HepG2 (cell line): ENCODE data around the gene CCDC33. TPM values are rescaled to one million over a fixed set of nuclear protein-coding genes. Genes with fewer than 3 reads are reported as not detected.

ENCODE experiments used
- CREB1 ChIP-seq, 2 experiments: fragments of 450-650 bp in 1 of 2; IDR thresholded peaks; 2 replicates each; pipeline ENCODE4 v1.6.1; 2016 to 2017; ENCODE audit warnings: control low read depth in 1 of 2, mild to moderate bottlenecking in 1 of 2, missing compliant biosample characterization in 1 of 2, missing genetic modification characterization in 1 of 2
- FOXC1 ChIP-seq: sonication (generic); formaldehyde crosslinking; IDR thresholded peaks from 2 replicates; pipeline ENCODE4 v1.8.0; 2022; ENCODE audit warnings: mild to moderate bottlenecking, missing genetic modification reagents, borderline replicate concordance
- KLF16 ChIP-seq, 2 experiments: sonication (generic) in 1 of 2; formaldehyde crosslinking in 1 of 2; IDR thresholded peaks; 2 replicates each; pipeline versions ENCODE4 v1.6.1 to v1.8.0; 2016 to 2023; ENCODE audit warnings: missing genetic modification reagents in 2 of 2, missing compliant biosample characterization in 1 of 2
- RAD51 ChIP-seq: fragments of 450-650 bp; IDR thresholded peaks from 2 replicates; pipeline ENCODE4 v1.6.1; 2016; ENCODE audit warnings: borderline replicate concordance
- RBM39 ChIP-seq: fragments of 200-400 bp; formaldehyde crosslinking; IDR thresholded peaks from one replicate; pipeline ENCODE4 v1.6.1; 2018; ENCODE audit warnings: antibody characterized with exemption, mild to moderate bottlenecking, low read depth, low read length; ENCODE audit not compliant: poor library complexity, severe bottlenecking
- SAP130 ChIP-seq: IDR thresholded peaks from 2 replicates; pipeline ENCODE4 v1.6.1; 2016; ENCODE audit warnings: low read depth
- ZBTB38 ChIP-seq: sonication (generic); formaldehyde crosslinking; IDR thresholded peaks from 2 replicates; pipeline ENCODE4 v1.5.1; 2020; ENCODE audit warnings: mild to moderate bottlenecking, missing genetic modification reagents
- ZKSCAN5 ChIP-seq: sonication (generic); formaldehyde crosslinking; IDR thresholded peaks from 2 replicates; pipeline ENCODE4 v1.5.1; 2020; ENCODE audit warnings: mild to moderate bottlenecking, missing genetic modification reagents
- ZNF121 ChIP-seq: sonication (generic); formaldehyde crosslinking; IDR thresholded peaks from 2 replicates; pipeline ENCODE4 v1.5.0; 2020; ENCODE audit warnings: mild to moderate bottlenecking, missing genetic modification reagents
- ZNF260 ChIP-seq: sonication (generic); formaldehyde crosslinking; IDR thresholded peaks from 2 replicates; pipeline ENCODE4 v1.4.0; 2020; ENCODE audit warnings: missing genetic modification reagents, low read depth, mild to moderate bottlenecking, borderline replicate concordance
- ZNF335 ChIP-seq: sonication (generic); formaldehyde crosslinking; IDR thresholded peaks from 2 replicates; pipeline ENCODE4 v1.4.0; 2020; ENCODE audit warnings: missing genetic modification reagents
- ZNF382 ChIP-seq: sonication (generic); formaldehyde crosslinking; IDR thresholded peaks from 2 replicates; pipeline ENCODE4 v1.5.0; 2020; ENCODE audit warnings: missing genetic modification reagents, mild to moderate bottlenecking, borderline replicate concordance
- ZNF550 ChIP-seq: sonication (generic); formaldehyde crosslinking; IDR thresholded peaks from 2 replicates; pipeline ENCODE4 v1.4.0; 2020; ENCODE audit warnings: mild to moderate bottlenecking, missing genetic modification reagents, borderline replicate concordance
- polyA plus RNA-seq, 8 experiments: library from polyadenylated mRNA; depleted of rRNA in 3 of 8; stranded (reverse) in 7 of 8; unstranded in 1 of 8; fragments of >200 nt; fragmentation: Illumina TruSeq in 4 of 8; extraction: Trizol in 4 of 8; gene quantifications; 2 replicates each; pipeline versions ENCODE4 v1.2.1 to v1.2.3, GENCODE V29; 2011 to 2016; ENCODE audit warnings: low read depth in 4 of 8, missing spikeins in 1 of 8, mixed read lengths in 1 of 8; ENCODE audit not compliant: insufficient read depth in 1 of 8
- total RNA-seq, 5 experiments: library from RNA; depleted of rRNA; stranded (reverse); fragments of >200 nt; fragmentation: Illumina TruSeq; extraction: Trizol; gene quantifications; 2 replicates each; pipeline ENCODE4 v1.2.3, GENCODE V29; 2016; ENCODE audit warnings: low read depth in 1 of 5
- TF ChIP-seq, protein P1 (sequence below): IDR thresholded peaks from 2 replicates; pipeline ENCODE4 v1.6.1; 2016; ENCODE audit warnings: control low read depth
- TF ChIP-seq, protein P2 (sequence below): sonication (generic); formaldehyde crosslinking; IDR thresholded peaks from 2 replicates; pipeline ENCODE4 v1.4.0; 2020; ENCODE audit warnings: missing genetic modification reagents
- TF ChIP-seq, protein P3 (sequence below): sonication (generic); formaldehyde crosslinking; IDR thresholded peaks from 2 replicates; pipeline ENCODE4 v1.4.0; 2020; ENCODE audit warnings: missing genetic modification reagents; ENCODE audit errors: not compliant biosample characterization
- TF ChIP-seq, protein P4 (sequence below): sonication (generic); formaldehyde crosslinking; IDR thresholded peaks from 2 replicates; pipeline ENCODE4 v1.8.1; 2023; ENCODE audit warnings: mild to moderate bottlenecking, missing genetic modification reagents
- TF ChIP-seq, protein P5 (sequence below): IDR thresholded peaks from 2 replicates; pipeline ENCODE4 v1.6.1; 2016; ENCODE audit warnings: low read depth
- TF ChIP-seq, protein P6 (sequence below): sonication (generic); formaldehyde crosslinking; IDR thresholded peaks from 2 replicates; pipeline ENCODE4 v1.5.1; 2020; ENCODE audit warnings: mild to moderate bottlenecking, moderate library complexity, missing genetic modification reagents

The CCDC33 gene
- total and polyA plus RNA-seq, 2 of the 13 experiments (the other 11 are each of a cell fraction or from before 2014, with no cell fraction given) = 0.30 TPM; not detected in 1

DNA sequence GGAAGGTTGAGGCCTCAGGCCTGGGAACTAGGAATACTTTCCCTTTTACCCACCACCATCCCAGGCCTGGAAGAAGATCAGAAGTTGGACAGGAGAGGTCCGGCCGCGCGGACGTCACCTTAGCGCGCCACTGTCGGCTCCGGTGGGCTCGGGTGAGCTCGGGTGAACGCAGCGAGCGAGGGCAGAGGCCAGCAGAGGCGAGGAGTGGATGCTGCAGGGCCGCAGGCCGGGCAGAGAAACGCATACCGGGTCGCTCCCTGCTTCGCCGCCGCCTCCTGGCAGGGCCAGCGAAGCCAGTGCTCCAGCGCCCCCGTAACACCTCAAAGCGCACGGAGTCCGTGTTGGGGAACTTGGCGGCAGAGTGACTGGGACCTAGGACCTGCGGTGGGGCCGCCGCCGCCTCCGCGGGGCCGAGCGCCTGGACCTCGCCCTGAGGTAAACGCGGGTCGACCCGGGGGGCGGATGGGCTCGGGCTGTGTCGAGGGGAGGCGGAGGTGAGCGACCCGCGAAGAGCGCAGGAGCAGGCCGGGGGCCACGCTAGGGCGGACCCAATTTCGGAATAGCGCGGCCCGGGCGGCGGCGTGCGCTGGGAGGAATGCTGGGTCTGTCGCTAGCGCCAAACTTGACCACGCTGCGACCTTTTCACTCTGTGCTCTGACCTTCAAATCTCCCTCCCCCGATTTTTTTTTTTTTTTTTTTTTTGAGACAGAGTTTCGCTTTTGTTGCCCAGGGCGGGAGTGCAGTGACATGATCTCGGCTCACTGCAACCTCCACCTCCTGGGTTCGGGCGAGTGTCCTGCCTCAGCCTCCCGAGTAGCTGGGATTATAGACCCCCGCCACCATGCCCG is 129.7 kb downstream of the CCDC33 start (continued):
- TF ChIP-seq, protein P1, sequence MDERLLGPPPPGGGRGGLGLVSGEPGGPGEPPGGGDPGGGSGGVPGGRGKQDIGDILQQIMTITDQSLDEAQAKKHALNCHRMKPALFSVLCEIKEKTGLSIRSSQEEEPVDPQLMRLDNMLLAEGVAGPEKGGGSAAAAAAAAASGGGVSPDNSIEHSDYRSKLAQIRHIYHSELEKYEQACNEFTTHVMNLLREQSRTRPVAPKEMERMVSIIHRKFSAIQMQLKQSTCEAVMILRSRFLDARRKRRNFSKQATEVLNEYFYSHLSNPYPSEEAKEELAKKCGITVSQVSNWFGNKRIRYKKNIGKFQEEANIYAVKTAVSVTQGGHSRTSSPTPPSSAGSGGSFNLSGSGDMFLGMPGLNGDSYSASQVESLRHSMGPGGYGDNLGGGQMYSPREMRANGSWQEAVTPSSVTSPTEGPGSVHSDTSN = no peak
- no peak; a peak in 1 of 4 replicates for TF ChIP-seq KLF16 (CRISPR knock-in tag; IDR thresholded peaks at IDR 0.05)
- TF ChIP-seq ZNF550 = no peak
- TF ChIP-seq CREB1 (IDR thresholded peaks at IDR 0.05) = peak; percentile 77
- peak; percentile 81 for TF ChIP-seq CREB1 (CRISPR knock-in tag; IDR thresholded peaks at IDR 0.05)
- TF ChIP-seq, protein P2, sequence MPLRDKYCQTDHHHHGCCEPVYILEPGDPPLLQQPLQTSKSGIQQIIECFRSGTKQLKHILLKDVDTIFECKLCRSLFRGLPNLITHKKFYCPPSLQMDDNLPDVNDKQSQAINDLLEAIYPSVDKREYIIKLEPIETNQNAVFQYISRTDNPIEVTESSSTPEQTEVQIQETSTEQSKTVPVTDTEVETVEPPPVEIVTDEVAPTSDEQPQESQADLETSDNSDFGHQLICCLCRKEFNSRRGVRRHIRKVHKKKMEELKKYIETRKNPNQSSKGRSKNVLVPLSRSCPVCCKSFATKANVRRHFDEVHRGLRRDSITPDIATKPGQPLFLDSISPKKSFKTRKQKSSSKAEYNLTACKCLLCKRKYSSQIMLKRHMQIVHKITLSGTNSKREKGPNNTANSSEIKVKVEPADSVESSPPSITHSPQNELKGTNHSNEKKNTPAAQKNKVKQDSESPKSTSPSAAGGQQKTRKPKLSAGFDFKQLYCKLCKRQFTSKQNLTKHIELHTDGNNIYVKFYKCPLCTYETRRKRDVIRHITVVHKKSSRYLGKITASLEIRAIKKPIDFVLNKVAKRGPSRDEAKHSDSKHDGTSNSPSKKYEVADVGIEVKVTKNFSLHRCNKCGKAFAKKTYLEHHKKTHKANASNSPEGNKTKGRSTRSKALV = peak; percentile 96
- TF ChIP-seq FOXC1 (CRISPR knock-in tag) = 0 out of 2 replicates have a peak, but pooled peaks have one; percentile 32
- no peak for TF ChIP-seq RAD51
- peak; percentile 52 for TF ChIP-seq SAP130 (CRISPR knock-in tag)
- TF ChIP-seq ZBTB38 (CRISPR knock-in tag) = no peak; the same call in 1 of the 2 replicates
- no peak for TF ChIP-seq ZNF382 (CRISPR knock-in tag)
- TF ChIP-seq ZNF335 (CRISPR knock-in tag) = no peak
- TF ChIP-seq RBM39 = no peak
- no peak for TF ChIP-seq ZNF260 (CRISPR knock-in tag)
- no peak for TF ChIP-seq ZKSCAN5 (CRISPR knock-in tag)
- peak; percentile 61 for TF ChIP-seq ZNF121 (CRISPR knock-in tag)
- TF ChIP-seq, protein P3, sequence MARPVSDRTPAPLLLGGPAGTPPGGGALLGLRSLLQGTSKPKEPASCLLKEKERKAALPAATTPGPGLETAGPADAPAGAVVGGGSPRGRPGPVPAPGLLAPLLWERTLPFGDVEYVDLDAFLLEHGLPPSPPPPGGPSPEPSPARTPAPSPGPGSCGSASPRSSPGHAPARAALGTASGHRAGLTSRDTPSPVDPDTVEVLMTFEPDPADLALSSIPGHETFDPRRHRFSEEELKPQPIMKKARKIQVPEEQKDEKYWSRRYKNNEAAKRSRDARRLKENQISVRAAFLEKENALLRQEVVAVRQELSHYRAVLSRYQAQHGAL (CRISPR knock-in tag) = no peak
- TF ChIP-seq, protein P4, sequence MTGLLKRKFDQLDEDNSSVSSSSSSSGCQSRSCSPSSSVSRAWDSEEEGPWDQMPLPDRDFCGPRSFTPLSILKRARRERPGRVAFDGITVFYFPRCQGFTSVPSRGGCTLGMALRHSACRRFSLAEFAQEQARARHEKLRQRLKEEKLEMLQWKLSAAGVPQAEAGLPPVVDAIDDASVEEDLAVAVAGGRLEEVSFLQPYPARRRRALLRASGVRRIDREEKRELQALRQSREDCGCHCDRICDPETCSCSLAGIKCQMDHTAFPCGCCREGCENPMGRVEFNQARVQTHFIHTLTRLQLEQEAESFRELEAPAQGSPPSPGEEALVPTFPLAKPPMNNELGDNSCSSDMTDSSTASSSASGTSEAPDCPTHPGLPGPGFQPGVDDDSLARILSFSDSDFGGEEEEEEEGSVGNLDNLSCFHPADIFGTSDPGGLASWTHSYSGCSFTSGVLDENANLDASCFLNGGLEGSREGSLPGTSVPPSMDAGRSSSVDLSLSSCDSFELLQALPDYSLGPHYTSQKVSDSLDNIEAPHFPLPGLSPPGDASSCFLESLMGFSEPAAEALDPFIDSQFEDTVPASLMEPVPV (CRISPR knock-in tag) = peak; percentile 90
- TF ChIP-seq, protein P5, sequence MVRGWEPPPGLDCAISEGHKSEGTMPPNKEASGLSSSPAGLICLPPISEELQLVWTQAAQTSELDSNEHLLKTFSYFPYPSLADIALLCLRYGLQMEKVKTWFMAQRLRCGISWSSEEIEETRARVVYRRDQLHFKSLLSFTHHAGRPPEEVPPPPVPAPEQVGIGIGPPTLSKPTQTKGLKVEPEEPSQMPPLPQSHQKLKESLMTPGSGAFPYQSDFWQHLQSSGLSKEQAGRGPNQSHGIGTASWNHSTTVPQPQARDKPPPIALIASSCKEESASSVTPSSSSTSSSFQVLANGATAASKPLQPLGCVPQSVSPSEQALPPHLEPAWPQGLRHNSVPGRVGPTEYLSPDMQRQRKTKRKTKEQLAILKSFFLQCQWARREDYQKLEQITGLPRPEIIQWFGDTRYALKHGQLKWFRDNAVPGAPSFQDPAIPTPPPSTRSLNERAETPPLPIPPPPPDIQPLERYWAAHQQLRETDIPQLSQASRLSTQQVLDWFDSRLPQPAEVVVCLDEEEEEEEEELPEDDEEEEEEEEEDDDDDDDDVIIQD (CRISPR knock-in tag) = 0 out of 2 replicates have a peak, but pooled peaks have one; percentile 20
- TF ChIP-seq, protein P6, sequence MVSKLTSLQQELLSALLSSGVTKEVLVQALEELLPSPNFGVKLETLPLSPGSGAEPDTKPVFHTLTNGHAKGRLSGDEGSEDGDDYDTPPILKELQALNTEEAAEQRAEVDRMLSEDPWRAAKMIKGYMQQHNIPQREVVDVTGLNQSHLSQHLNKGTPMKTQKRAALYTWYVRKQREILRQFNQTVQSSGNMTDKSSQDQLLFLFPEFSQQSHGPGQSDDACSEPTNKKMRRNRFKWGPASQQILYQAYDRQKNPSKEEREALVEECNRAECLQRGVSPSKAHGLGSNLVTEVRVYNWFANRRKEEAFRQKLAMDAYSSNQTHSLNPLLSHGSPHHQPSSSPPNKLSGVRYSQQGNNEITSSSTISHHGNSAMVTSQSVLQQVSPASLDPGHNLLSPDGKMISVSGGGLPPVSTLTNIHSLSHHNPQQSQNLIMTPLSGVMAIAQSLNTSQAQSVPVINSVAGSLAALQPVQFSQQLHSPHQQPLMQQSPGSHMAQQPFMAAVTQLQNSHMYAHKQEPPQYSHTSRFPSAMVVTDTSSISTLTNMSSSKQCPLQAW (CRISPR knock-in tag) = peak; percentile 57; the same call in 1 of the 2 replicates
